ENCODE measurements around the gene COL8A1.

COL8A1 gene

DNA sequence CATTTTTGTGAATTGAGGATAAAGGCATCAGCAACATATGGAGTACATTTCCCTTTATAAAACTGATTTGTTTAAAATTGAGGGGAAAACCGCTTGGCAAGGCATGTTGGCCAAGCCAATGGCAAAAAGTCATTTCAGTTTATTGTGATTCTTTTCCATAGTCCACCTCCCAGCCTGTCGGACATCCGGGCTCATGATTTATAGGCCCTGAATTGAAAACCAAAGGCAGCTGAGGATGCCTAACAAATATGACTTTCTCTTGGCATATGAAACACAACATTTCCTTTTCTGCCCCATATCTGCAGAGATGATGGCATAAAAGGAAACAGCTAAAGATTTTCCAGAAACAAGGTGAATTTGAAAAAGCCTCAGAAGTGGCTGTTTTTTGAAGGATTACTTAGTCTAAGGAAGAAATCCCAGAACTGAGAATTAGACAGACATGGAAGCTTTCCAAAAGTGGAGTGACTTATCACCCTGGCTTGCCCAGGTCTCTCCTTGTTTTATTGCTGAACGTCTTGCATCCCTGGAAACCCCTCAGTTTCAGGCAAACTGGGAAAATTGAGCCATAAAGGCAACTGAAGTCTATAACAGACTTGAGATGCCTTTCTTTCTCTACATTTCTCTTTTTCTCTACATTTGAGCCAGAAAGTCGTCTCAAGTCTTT, 74.0 kb downstream of the COL8A1 start:
- TF ChIP-seq, protein P1, sequence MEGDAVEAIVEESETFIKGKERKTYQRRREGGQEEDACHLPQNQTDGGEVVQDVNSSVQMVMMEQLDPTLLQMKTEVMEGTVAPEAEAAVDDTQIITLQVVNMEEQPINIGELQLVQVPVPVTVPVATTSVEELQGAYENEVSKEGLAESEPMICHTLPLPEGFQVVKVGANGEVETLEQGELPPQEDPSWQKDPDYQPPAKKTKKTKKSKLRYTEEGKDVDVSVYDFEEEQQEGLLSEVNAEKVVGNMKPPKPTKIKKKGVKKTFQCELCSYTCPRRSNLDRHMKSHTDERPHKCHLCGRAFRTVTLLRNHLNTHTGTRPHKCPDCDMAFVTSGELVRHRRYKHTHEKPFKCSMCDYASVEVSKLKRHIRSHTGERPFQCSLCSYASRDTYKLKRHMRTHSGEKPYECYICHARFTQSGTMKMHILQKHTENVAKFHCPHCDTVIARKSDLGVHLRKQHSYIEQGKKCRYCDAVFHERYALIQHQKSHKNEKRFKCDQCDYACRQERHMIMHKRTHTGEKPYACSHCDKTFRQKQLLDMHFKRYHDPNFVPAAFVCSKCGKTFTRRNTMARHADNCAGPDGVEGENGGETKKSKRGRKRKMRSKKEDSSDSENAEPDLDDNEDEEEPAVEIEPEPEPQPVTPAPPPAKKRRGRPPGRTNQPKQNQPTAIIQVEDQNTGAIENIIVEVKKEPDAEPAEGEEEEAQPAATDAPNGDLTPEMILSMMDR (conservative IDR thresholded peaks at IDR 0.05; ENCODE audit: control insufficient read depth, insufficient read depth, low read depth, low read length) = no peak
- DNase-seq (ENCODE audit: low read depth) = peak; percentile 21
- H3K4me3 ChIP-seq (ENCODE audit: control insufficient read depth, low read depth, low read length) = no peak overlapping the region

DNA sequence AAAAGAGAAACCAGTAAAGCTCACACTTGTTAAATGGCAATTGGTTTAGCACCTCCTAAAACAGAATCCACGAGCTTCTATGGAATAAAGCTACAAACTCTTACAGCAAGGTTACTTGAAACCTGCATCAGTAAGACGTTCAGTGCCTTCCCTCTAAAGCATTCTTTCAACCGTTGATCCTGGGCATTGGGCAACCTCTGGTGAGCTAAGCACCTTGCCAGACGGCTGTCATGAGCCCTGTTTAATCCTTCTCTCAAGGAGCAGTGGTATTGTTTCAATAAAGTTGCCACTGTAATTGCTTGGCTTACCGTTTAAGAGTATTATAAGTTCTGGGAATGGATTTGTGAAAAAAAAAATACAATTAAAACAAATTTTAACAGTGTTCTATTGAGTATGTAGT, 75.0 kb downstream of the COL8A1 start:
- DNase-seq (ENCODE audit: low read depth) = no peak
- TF ChIP-seq, protein P1 (conservative IDR thresholded peaks at IDR 0.05; ENCODE audit: control insufficient read depth, insufficient read depth, low read depth, low read length) = no peak
- H3K4me3 ChIP-seq (ENCODE audit: control insufficient read depth, low read depth, low read length) = no peak overlapping the region

DNA sequence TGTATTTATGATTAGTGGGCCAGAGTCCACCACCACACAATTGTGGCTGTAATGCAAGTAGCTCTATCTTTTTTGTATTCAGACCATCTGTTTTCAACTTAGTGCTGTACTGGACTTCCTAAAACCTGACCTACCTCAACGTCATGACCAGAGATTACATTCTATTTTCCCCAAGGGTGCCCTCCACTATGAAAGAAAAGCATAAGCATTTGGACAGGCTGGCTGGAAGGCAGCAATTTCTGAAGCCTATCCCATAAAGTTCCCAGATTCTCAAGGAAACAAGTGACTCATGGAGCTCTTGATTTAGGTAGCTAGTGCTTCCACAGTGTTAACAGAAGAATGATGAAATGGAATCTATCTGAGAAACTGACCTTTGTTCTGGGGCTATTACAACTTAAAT, 75.8 kb downstream of the COL8A1 start:
- peak; percentile 94 for DNase-seq (ENCODE audit: low read depth)
- H3K4me3 ChIP-seq (ENCODE audit: control insufficient read depth, low read depth, low read length) = no peak overlapping the region
- TF ChIP-seq, protein P1 (conservative IDR thresholded peaks at IDR 0.05; ENCODE audit: control insufficient read depth, insufficient read depth, low read depth, low read length) = no peak

DNA sequence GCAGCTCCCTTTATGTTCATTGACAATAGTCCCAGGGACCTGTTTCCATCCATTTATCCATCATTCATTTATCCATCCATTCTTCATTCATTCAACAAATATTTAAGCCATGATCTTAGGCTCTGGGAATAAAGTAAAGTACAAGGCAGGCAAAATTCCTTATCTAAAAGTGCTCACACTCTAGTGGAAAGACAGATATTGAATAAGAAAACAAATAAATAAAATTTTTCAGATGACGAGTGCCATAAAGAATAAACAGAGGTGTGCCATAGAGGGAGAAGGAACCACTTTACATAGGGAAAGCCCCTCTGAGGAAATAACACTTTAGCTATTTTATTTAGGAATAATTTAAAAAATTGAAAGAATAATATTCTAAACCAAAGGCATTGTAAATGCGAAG, 76.2 kb downstream of the COL8A1 start:
- TF ChIP-seq, protein P1 (conservative IDR thresholded peaks at IDR 0.05; ENCODE audit: control insufficient read depth, insufficient read depth, low read depth, low read length) = no peak
- H3K4me3 ChIP-seq (ENCODE audit: control insufficient read depth, low read depth, low read length) = no peak overlapping the region
- no peak for DNase-seq (ENCODE audit: low read depth)

DNA sequence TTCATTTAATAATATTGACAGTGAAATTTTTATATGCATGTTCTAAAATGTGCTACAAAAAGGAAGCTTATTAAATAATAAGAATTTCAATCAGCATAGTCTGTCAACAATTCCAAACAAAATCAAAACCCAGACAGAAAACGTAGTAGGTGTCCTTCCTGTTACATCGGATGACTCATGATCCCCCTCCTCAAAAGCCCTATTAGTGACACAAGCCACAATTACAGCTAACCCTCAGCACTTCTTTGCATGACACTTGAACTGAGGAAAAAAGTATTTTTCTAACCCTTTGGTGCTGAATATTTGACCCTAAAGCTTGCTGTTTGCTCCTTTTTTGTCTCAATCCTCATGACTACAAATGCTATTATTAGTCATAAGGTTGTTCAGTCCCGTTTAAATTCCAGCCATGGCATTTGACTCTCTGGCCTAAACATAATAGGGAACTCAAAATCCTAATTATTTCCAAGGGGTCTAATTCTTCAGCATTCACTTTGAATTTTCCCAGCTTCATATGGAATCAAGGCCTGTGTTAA, 78.1 kb downstream of the COL8A1 start:
- DNase-seq (ENCODE audit: low read depth) = no peak
- no peak overlapping the region for H3K4me3 ChIP-seq (ENCODE audit: control insufficient read depth, low read depth, low read length)
- TF ChIP-seq, protein P1 (conservative IDR thresholded peaks at IDR 0.05; ENCODE audit: control insufficient read depth, insufficient read depth, low read depth, low read length) = no peak

DNA sequence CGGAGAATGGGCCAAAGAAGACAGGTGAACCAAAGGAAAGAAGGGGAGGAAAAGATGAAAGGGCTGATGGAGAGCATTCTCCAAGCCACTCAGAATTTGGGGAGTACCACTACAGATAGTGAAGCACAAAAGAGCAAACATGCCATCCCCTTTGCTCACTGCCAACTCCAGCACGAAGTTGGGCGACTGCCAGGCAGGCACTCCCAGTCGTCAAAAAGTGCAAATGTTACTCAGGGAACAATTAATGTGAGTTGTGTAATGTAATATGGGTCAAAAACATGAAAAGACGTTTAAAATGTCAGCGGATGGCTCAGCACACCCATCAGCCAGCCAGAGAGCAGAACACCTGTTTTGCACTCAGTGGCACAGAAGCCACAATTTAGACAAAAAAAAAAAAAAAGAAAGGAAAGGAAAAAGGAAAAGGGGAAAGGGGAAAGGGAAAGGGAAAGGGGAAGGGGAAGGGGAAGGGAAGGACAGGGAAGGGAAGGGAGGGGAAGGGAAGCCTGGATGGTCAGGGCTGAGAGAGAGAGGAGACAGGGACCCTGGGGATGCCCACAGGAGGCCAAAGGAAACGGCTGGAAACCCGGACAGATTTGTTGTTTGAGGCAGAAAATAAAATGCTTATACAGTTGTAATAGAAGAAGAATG, 82.7 kb downstream of the COL8A1 start:
- no peak overlapping the region for H3K4me3 ChIP-seq (ENCODE audit: control insufficient read depth, low read depth, low read length)
- peak; percentile 42 for DNase-seq (ENCODE audit: low read depth)
- TF ChIP-seq, protein P1 (conservative IDR thresholded peaks at IDR 0.05; ENCODE audit: control insufficient read depth, insufficient read depth, low read depth, low read length) = no peak

Measured in fibroblast of mammary gland (primary cell).